H9 (cell line): ENCODE results near the gene AKR1B15. TPM values are rescaled to one million over a fixed set of nuclear protein-coding genes. Genes with fewer than 3 reads are reported as not detected.
"Not testable (repeated sequence)": the region's sequence is repeated elsewhere in the genome, so short reads cannot be mapped to it uniquely, and the experiment has no call there.

Experiments used
- DNase-seq: peaks from one replicate; pipeline ENCODE4 v3.0.0-alpha.2; 2017
- H2AFZ ChIP-seq: one replicate; pipeline ENCODE4 v1.6.1; 2013; ENCODE audit warnings: mild to moderate bottlenecking, low read length, control low read depth, moderate library complexity
- H2AK5ac ChIP-seq: 2 replicates; pipeline ENCODE4 v1.6.1; 2013; ENCODE audit warnings: low read length, control low read depth, mixed read lengths; ENCODE audit not compliant: insufficient read length
- H2BK120ac ChIP-seq: one replicate; pipeline ENCODE4 v1.6.1; 2013; ENCODE audit warnings: low read depth, mild to moderate bottlenecking, low read length, control low read depth, inconsistent platforms; ENCODE audit not compliant: poor library complexity, severe bottlenecking
- H2BK12ac ChIP-seq: 2 replicates; pipeline ENCODE4 v1.6.1; 2013; ENCODE audit warnings: low read length, control low read depth, mixed read lengths, low read depth; ENCODE audit not compliant: insufficient read length
- H2BK15ac ChIP-seq: 2 replicates; pipeline ENCODE4 v1.6.1; 2013; ENCODE audit warnings: low read depth, low read length, control low read depth
- H2BK20ac ChIP-seq: one replicate; pipeline ENCODE4 v1.6.1; 2013; ENCODE audit warnings: low read depth, mild to moderate bottlenecking, low read length, control low read depth, inconsistent platforms; ENCODE audit not compliant: poor library complexity, severe bottlenecking
- H2BK5ac ChIP-seq: 2 replicates; pipeline ENCODE4 v1.6.1; 2013; ENCODE audit warnings: low read length, control low read depth, mixed read lengths; ENCODE audit not compliant: insufficient read length
- H3K14ac ChIP-seq: 2 replicates; pipeline ENCODE4 v1.6.1; 2013; ENCODE audit warnings: low read length, control low read depth; ENCODE audit not compliant: insufficient read depth
- H3K18ac ChIP-seq: 2 replicates; pipeline ENCODE4 v1.6.1; 2013; ENCODE audit warnings: low read depth, mild to moderate bottlenecking, mixed read lengths, low read length, control low read depth; ENCODE audit not compliant: insufficient read length
- H3K23ac ChIP-seq: 2 replicates; pipeline ENCODE4 v1.6.1; 2013; ENCODE audit warnings: low read length, control low read depth, mixed read lengths, low read depth; ENCODE audit not compliant: insufficient read length
- H3K23me2 ChIP-seq: 2 replicates; pipeline ENCODE4 v1.6.1; 2013; ENCODE audit warnings: low read depth, mild to moderate bottlenecking, mixed read lengths, low read length, control low read depth; ENCODE audit not compliant: insufficient read length, poor library complexity, severe bottlenecking
- H3K27ac ChIP-seq: 2 replicates; pipeline ENCODE4 v1.5.1; 2013; ENCODE audit warnings: low read length, control low read depth, mixed read lengths, low read depth; ENCODE audit not compliant: insufficient read length
- H3K27me3 ChIP-seq: 2 replicates; pipeline ENCODE4 v1.6.1; 2013; ENCODE audit warnings: low read length, control low read depth, inconsistent platforms; ENCODE audit not compliant: insufficient read depth
- H3K4ac ChIP-seq: 2 replicates; pipeline ENCODE4 v1.6.1; 2013; ENCODE audit warnings: low read depth, mild to moderate bottlenecking, control low read depth, inconsistent platforms, low read length, moderate library complexity
- H3K4me1 ChIP-seq: 2 replicates; pipeline ENCODE4 v1.6.1; 2013; ENCODE audit warnings: low read length, control low read depth, inconsistent platforms; ENCODE audit not compliant: insufficient read depth
- H3K4me2 ChIP-seq: 2 replicates; pipeline ENCODE4 v1.6.1; 2013; ENCODE audit warnings: low read length, control low read depth, mixed read lengths; ENCODE audit not compliant: insufficient read length, insufficient read depth
- H3K56ac ChIP-seq: 2 replicates; pipeline ENCODE4 v1.6.1; 2013; ENCODE audit warnings: low read depth, mild to moderate bottlenecking, mixed read lengths, low read length, control low read depth; ENCODE audit not compliant: insufficient read length
- H3K79me1 ChIP-seq: 2 replicates; pipeline ENCODE4 v1.6.1; 2013; ENCODE audit warnings: low read depth, mild to moderate bottlenecking, moderate library complexity, low read length, control low read depth, inconsistent platforms; ENCODE audit not compliant: insufficient read depth, poor library complexity, severe bottlenecking
- H3K79me2 ChIP-seq: 2 replicates; pipeline ENCODE4 v1.6.1; 2013; ENCODE audit warnings: low read length, control low read depth, inconsistent platforms; ENCODE audit not compliant: insufficient read depth
- H3K9ac ChIP-seq: 2 replicates; pipeline ENCODE4 v1.6.1; 2013; ENCODE audit warnings: low read length, control low read depth, mixed read lengths; ENCODE audit not compliant: insufficient read length; ENCODE audit errors: extremely low read depth
- H3K9me3 ChIP-seq: one replicate; pipeline ENCODE4 v1.6.1; 2013; ENCODE audit warnings: low read depth, low read length, inconsistent platforms; ENCODE audit not compliant: control insufficient read depth
- H3T11ph ChIP-seq: one replicate; pipeline ENCODE4 v1.6.1; 2013; ENCODE audit warnings: mild to moderate bottlenecking, low read length, control low read depth, inconsistent platforms
- H4K20me1 ChIP-seq: one replicate; pipeline ENCODE4 v1.6.1; 2013; ENCODE audit not compliant: control insufficient read depth, insufficient read length, insufficient read depth
- H4K5ac ChIP-seq: 2 replicates; pipeline ENCODE4 v1.6.1; 2013; ENCODE audit warnings: low read depth, mild to moderate bottlenecking, mixed read lengths, low read length, control low read depth; ENCODE audit not compliant: insufficient read length
- H4K8ac ChIP-seq: replicated peaks from 2 replicates; pipeline ENCODE4 v1.6.1; 2013; ENCODE audit warnings: low read length, control low read depth, mixed read lengths, low read depth; ENCODE audit not compliant: insufficient read length
- H4K91ac ChIP-seq: 2 replicates; pipeline ENCODE4 v1.6.1; 2013; ENCODE audit warnings: low read depth, mild to moderate bottlenecking, moderate library complexity, mixed read lengths, low read length, control low read depth; ENCODE audit not compliant: insufficient read length
- H3K27ac Mint-ChIP-seq, 3 experiments: 2 replicates in 2 of 3; 3 replicates in 1 of 3; pipeline ENCODE4 v1.8.0; 2020 to 2021; ENCODE audit warnings: mixed read lengths in 3 of 3, mild to moderate bottlenecking in 1 of 3, moderate library complexity in 1 of 3
- H3K27me3 Mint-ChIP-seq: 2 replicates; pipeline ENCODE4 v1.8.0; 2021; ENCODE audit warnings: low read depth, mild to moderate bottlenecking, moderate library complexity, mixed read lengths
- H3K36me3 Mint-ChIP-seq, 3 experiments: 2 replicates in 2 of 3; 3 replicates in 1 of 3; pipeline ENCODE4 v1.8.0; 2020 to 2021; ENCODE audit warnings: low read depth in 3 of 3, mixed read lengths in 3 of 3; ENCODE audit not compliant: insufficient read depth in 1 of 3
- H3K4me1 Mint-ChIP-seq, 2 experiments: 2 replicates each; pipeline ENCODE4 v1.8.0; 2020; ENCODE audit warnings: mixed read lengths in 2 of 2
- H3K4me3 Mint-ChIP-seq, 2 experiments: 2 replicates in 1 of 2; 3 replicates in 1 of 2; pipeline ENCODE4 v1.8.0; 2020 to 2021; ENCODE audit warnings: mild to moderate bottlenecking in 2 of 2, mixed read lengths in 2 of 2, moderate library complexity in 1 of 2
- H3K9me3 Mint-ChIP-seq, 2 experiments: 2 replicates in 1 of 2; 3 replicates in 1 of 2; pipeline ENCODE4 v1.8.0; 2020; ENCODE audit warnings: mild to moderate bottlenecking in 2 of 2, mixed read lengths in 2 of 2, moderate library complexity in 1 of 2
- WGBS: extraction: QIAGEN DNeasy Blood & Tissue Kit; methylation state at CpG from one replicate; pipeline ENCODE4 v1.1.7; 2013; ENCODE audit warnings: missing lambda C conversion rate, low lambda C conversion rate, mixed read lengths; ENCODE audit not compliant: insufficient read length; ENCODE audit errors: extremely low coverage; 5-methylcytosine and 5-hydroxymethylcytosine counted together
- total RNA-seq: library from RNA; stranded (reverse); gene quantifications from 2 replicates; pipeline ENCODE4 v1.2.1, GENCODE V29; 2021
- TF ChIP-seq, protein P1 (sequence below): fragments of 200-600 bp; sonication (generic); conservative IDR thresholded peaks from 3 replicates; pipeline ENCODE4 v1.8.0; 2021; ENCODE audit warnings: antibody characterized with exemption, mild to moderate bottlenecking

The AKR1B15 gene
- total RNA-seq, 1 experiment from 2014 or later: not detected

DNA sequence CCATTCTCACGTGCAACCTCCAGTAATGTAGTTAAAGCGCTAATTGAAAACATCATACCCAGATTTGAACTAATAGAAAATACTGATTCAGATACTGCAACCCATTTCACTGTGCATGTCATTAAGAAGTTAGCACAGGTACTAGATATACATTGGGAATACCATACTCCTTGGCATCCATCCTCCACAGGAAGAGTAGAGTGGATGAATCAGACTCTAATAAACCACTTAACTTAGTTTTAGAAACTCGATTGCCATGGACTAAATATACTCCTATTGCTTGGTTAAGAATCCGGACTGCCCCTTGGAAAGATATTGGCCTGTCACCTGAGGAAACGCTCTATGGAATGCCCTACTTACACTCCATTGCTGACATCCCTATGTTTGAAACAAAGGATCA, 9.5 kb downstream of the AKR1B15 start:
- TF ChIP-seq, protein P1, sequence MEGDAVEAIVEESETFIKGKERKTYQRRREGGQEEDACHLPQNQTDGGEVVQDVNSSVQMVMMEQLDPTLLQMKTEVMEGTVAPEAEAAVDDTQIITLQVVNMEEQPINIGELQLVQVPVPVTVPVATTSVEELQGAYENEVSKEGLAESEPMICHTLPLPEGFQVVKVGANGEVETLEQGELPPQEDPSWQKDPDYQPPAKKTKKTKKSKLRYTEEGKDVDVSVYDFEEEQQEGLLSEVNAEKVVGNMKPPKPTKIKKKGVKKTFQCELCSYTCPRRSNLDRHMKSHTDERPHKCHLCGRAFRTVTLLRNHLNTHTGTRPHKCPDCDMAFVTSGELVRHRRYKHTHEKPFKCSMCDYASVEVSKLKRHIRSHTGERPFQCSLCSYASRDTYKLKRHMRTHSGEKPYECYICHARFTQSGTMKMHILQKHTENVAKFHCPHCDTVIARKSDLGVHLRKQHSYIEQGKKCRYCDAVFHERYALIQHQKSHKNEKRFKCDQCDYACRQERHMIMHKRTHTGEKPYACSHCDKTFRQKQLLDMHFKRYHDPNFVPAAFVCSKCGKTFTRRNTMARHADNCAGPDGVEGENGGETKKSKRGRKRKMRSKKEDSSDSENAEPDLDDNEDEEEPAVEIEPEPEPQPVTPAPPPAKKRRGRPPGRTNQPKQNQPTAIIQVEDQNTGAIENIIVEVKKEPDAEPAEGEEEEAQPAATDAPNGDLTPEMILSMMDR: no peak
- Histone ChIP-seq H3K23me2 (no peaks in the 10 kb centered on the region), H2AK5ac (no peak overlapping the region), H3K79me1 (no peaks in the 10 kb centered on the region), H4K8ac (no peak overlapping the region), H2AFZ (no peak overlapping the region), H3T11ph (no peak overlapping the region), H3K56ac (no peak overlapping the region), H3K23ac (no peak overlapping the region), H3K14ac (no peak overlapping the region), H4K91ac (no peak overlapping the region), H2BK20ac (no peak overlapping the region), H2BK12ac (no peak overlapping the region), H3K27me3 (no peaks in the 10 kb centered on the region), H2BK15ac (no peak overlapping the region), H2BK5ac (no peak overlapping the region), H3K4me1 (no peaks in the 10 kb centered on the region), H3K27ac (no peak overlapping the region), H3K18ac (no peak overlapping the region), H3K4me2 (no peak overlapping the region), H4K20me1 (no peaks in the 10 kb centered on the region), H3K9ac (no peak overlapping the region), H3K9me3 (no peaks in the 10 kb centered on the region), H3K79me2 (no peaks in the 10 kb centered on the region), H2BK120ac (no peak overlapping the region), H3K4ac (no peak overlapping the region), H4K5ac (no peak overlapping the region)
- H3K4me3 Mint-ChIP-seq: no peak overlapping the region
- H3K36me3 Mint-ChIP-seq: no peaks in the 10 kb centered on the region
- whole genome bisulfite sequencing: no CpG with 5 or more reads among the region's 5 CpGs
- no peak for DNase-seq
- H3K9me3 Mint-ChIP-seq: peaks cover 0 to 6% of the 10 kb centered on the region in 2 experiments; a peak in 2 of 5 replicates
- H3K4me1 Mint-ChIP-seq: peaks cover 3 to 7% of the 10 kb centered on the region in 2 experiments
- H3K27me3 Mint-ChIP-seq: peaks cover 4% of the 10 kb centered on the region
- H3K27ac Mint-ChIP-seq: no peak overlapping the region

- not testable (repeated sequence) for H3K4me2 ChIP-seq, H3K36me3 Mint-ChIP-seq, H4K8ac ChIP-seq
These were observed 12.7 kb downstream of the AKR1B15 start for GRCh38 chr7:134561616-134562015.

More at GRCh38 chr7:134561616-134562015, 12.7 kb downstream of the AKR1B15 start:
- H3K9me3 ChIP-seq, DNase-seq, H2AK5ac ChIP-seq, H3K27ac ChIP-seq, H3K9ac ChIP-seq, H2BK5ac ChIP-seq, H4K5ac ChIP-seq, H2BK12ac ChIP-seq, H3T11ph ChIP-seq, H3K27me3 ChIP-seq, H3K4me1 ChIP-seq, H3K56ac ChIP-seq, H3K23ac ChIP-seq, H3K79me1 ChIP-seq, H3K27me3 Mint-ChIP-seq, H2BK20ac ChIP-seq, H3K4me1 Mint-ChIP-seq, H3K79me2 ChIP-seq, H2BK120ac ChIP-seq, H3K4me3 Mint-ChIP-seq, H3K18ac ChIP-seq, H3K27ac Mint-ChIP-seq, H4K91ac ChIP-seq, H2AFZ ChIP-seq, H3K23me2 ChIP-seq, H3K14ac ChIP-seq, H2BK15ac ChIP-seq, H3K4ac ChIP-seq, H4K20me1 ChIP-seq: not testable (repeated sequence)
- H3K9me3 Mint-ChIP-seq: peaks cover 0 to 19% of the 10 kb centered on the region in 2 experiments; a peak in 3 of 5 replicates
- no CpG with 5 or more reads among the region's 5 CpGs for WGBS
